Activated CD8-positive, alpha-beta memory T cell treated with anti-CD3 and anti-CD28 coated beads for 36 hours (primary cell): ENCODE measurements around the gene TBCK. TPM values are rescaled to one million over a fixed set of nuclear protein-coding genes. Genes with fewer than 3 reads are reported as not detected.

Source experiments
- CTCF ChIA-PET: fragments of 350-600 bp; sonication (Branson Sonifier 250); formaldehyde crosslinking; loops from one replicate; lab custom pipeline; 2021; ENCODE audit warnings: antibody characterized with exemption; lab: Charles Lee
- POLR2A ChIA-PET: fragments of 350-600 bp; sonication (Branson Sonifier 250); formaldehyde crosslinking; loops from one replicate; lab custom pipeline; 2021; ENCODE audit warnings: antibody characterized with exemption; lab: Charles Lee
- total RNA-seq, 2 experiments: library from RNA; stranded (reverse); gene quantifications; one replicate each; pipeline ENCODE4 v1.2.3, GENCODE V29; 2021

The TBCK gene
- total RNA-seq, 2 experiments from 2014 or later = 21.2 to 22.2 TPM

GRCh38 chr4:106297245-106298035 lies 18.6 kb downstream of the TBCK start:
- ChIA-PET CTCF (no interaction called here), POLR2A (no interaction called here)

- ChIA-PET CTCF (no interaction called here), POLR2A (no interaction called here)
Measured at GRCh38 chr4:106294062-106294461, 21.9 kb downstream of the TBCK start.

- ChIA-PET POLR2A (no interaction called here), CTCF (no interaction called here)
Measured at GRCh38 chr4:106291678-106292077, 24.3 kb downstream of the TBCK start.

- ChIA-PET POLR2A (interaction anchor here (0.6 kb wide), 1 partner anchor 19 kb away, joined by 7 read pairs; no protein-coding TSS in a partner anchor), CTCF (no interaction called here)
Measured at GRCh38 chr4:106289737-106290136, 26.3 kb downstream of the TBCK start.

- POLR2A ChIA-PET = no interaction called here
- CTCF ChIA-PET = no interaction called here
Measured at GRCh38 chr4:106287353-106287969, 28.5 kb downstream of the TBCK start.

- POLR2A ChIA-PET = no interaction called here
Measured at GRCh38 chr4:106286611-106287010, 29.4 kb downstream of the TBCK start.

GRCh38 chr4:106284227-106284626 lies 31.8 kb downstream of the TBCK start:
- CTCF ChIA-PET = no interaction called here

More at GRCh38 chr4:106286611-106287010, 29.4 kb downstream of the TBCK start:
- CTCF ChIA-PET = no interaction called here

GRCh38 chr4:106277140-106277675 lies 38.8 kb downstream of the TBCK start:
- ChIA-PET CTCF (no interaction called here), POLR2A (no interaction called here)

More at GRCh38 chr4:106284227-106284626, 31.8 kb downstream of the TBCK start:
- POLR2A ChIA-PET = no interaction called here

GRCh38 chr4:106273831-106274230 lies 42.2 kb downstream of the TBCK start:
- ChIA-PET POLR2A (no interaction called here), CTCF (no interaction called here)

GRCh38 chr4:106270736-106271135 lies 45.3 kb downstream of the TBCK start:
- POLR2A ChIA-PET = no interaction called here
- CTCF ChIA-PET = no interaction called here

- ChIA-PET CTCF (no interaction called here), POLR2A (no interaction called here)
Measured at GRCh38 chr4:106269711-106270110, 46.3 kb downstream of the TBCK start.

GRCh38 chr4:106268786-106269185 lies 47.2 kb downstream of the TBCK start:
- CTCF ChIA-PET = no interaction called here
- POLR2A ChIA-PET = no interaction called here

- ChIA-PET CTCF (no interaction called here), POLR2A (no interaction called here)
Measured at GRCh38 chr4:106266201-106266600, 49.8 kb downstream of the TBCK start.

- ChIA-PET POLR2A (no interaction called here), CTCF (no interaction called here)
Measured at GRCh38 chr4:106264331-106264728, 51.7 kb downstream of the TBCK start.

- ChIA-PET POLR2A (no interaction called here), CTCF (no interaction called here)
Measured at GRCh38 chr4:106263594-106264330, 52.2 kb downstream of the TBCK start.

- CTCF ChIA-PET = no interaction called here
- POLR2A ChIA-PET = no interaction called here
Measured at GRCh38 chr4:106261980-106262379, 54.0 kb downstream of the TBCK start.

GRCh38 chr4:106258145-106259045 lies 57.6 kb downstream of the TBCK start:
- POLR2A ChIA-PET = no interaction called here
- CTCF ChIA-PET = no interaction called here

- CTCF ChIA-PET = no interaction called here
- POLR2A ChIA-PET = no interaction called here
Measured at GRCh38 chr4:106256190-106256589, 59.8 kb downstream of the TBCK start.

GRCh38 chr4:106255195-106255594 lies 60.8 kb downstream of the TBCK start:
- POLR2A ChIA-PET = no interaction called here
- CTCF ChIA-PET = no interaction called here
